Measurements from ENCODE around the gene DUSP6.
"Not testable (repeated sequence)": the region's sequence is repeated elsewhere in the genome, so short reads cannot be mapped to it uniquely, and the experiment has no call there.

Gene DUSP6

DNA sequence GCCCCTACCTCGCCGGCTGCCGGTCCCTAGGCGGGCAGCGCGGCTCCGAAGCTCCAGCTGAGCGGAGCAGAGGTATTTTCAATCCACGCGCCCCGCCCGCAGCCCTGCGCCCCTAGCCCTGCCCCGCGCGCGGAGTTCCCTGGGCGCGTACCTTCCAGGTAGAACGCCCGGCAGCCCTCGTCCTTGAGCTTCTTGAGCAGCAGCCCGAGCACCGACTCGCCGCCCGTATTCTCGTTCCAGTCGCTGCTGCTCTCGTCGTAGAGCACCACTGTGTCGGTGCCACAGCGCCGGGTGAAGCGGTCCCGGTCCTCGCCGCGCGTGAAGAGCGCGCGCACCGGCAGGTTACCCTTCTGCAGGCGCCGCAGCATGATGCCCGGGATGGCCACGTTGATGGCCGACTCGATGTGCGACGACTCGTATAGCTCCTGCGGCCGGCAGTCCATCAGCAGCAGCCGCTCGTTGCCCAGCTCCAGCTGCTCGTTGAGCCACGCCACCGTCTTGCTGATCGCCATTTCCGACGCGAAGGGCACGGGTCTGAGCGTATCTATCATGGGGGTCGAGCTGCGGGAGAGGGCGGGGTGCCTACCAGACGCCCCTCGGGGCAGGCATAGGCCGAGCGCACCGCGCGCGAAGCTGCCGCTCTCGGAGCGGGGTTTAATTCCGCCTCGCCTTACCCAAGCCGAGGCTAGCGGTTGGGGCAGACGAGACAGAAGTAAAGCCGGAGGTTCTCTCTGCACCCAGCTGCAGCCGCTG, 636 bp downstream of the DUSP6 start:
- peak in 1 of 3 experiments; percentile 13 for DNase-seq (ENCODE audit: low read depth in 3 of 3)

DNA sequence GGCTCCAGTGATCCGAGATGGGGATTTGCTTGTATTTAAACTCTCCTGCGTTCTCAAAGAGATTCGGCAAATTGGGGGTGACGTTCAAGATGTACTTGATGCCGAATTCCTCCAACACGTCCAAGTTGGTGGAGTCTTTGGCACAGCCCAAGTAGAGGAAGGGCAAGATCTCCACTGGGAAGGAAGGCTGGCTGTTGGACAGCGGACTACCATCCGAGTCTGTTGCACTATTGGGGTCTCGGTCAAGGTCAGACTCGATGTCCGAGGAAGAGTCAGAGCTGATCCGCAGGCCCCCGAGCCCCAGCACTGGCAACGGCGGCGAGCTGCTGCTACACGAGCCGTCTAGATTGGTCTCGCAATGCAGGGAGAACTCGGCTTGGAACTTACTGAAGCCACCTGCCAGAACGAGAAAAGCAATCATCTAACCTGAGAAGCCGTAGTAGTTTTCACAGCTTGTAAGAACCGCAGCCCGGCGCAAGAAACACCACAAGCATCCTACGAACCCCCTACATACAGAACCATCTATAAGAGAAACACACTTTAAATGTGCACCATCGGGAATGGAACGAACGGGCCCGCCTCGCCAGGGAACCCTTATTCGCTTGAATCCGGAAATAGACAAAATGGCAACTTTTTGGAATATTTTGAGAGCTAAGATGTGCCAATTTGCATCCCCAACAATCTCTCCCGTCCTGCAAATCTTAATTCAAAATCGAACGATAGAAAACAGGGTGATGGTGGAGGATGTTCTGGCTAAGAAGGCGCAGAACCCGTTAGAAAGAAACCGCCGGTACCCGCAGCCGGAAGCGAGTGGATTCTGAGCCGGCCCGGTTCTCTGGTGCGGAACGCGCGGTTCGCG, 1.4 kb downstream of the DUSP6 start:
- no peak for DNase-seq (ENCODE audit: low read depth in 3 of 3)

DNA sequence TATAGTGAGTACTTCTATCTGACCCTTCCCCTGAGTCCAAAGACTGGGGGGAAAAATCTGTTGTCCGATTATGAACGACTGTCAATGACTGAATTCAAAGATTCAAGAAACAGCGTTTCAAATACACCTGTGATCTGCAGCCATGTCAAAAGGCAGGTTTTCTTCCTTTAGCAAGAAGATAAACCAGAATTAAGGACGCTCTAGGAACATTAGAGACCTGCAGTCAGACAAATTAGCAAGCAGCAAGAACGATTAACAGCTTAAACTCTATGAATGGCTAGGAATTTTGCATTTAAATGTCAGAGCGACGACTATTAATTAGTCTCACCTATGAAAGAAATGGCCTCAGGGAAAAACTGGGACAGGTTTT, 2.1 kb downstream of the DUSP6 start:
- DNase-seq (ENCODE audit: low read depth in 3 of 3) = no peak

DNA sequence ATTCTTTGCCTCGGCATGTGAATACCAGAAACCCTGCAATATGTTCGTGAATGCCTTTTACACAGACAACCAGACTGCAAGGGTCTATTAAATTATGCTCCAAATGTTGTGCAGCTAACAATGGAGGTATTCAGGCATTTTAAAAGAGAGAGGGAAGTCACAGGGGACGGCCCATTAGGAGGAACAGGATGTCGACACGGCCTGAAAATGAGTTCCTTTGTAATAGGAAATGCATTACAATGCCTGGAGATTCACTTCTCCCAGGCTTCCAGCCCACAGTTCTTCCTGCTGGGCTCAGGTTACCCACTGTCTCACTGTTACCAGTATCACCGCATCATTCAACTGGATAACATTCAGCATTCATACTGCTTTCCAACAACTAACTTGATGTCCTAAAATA, 2.5 kb downstream of the DUSP6 start:
- no peak for DNase-seq (ENCODE audit: low read depth in 3 of 3)

DNA sequence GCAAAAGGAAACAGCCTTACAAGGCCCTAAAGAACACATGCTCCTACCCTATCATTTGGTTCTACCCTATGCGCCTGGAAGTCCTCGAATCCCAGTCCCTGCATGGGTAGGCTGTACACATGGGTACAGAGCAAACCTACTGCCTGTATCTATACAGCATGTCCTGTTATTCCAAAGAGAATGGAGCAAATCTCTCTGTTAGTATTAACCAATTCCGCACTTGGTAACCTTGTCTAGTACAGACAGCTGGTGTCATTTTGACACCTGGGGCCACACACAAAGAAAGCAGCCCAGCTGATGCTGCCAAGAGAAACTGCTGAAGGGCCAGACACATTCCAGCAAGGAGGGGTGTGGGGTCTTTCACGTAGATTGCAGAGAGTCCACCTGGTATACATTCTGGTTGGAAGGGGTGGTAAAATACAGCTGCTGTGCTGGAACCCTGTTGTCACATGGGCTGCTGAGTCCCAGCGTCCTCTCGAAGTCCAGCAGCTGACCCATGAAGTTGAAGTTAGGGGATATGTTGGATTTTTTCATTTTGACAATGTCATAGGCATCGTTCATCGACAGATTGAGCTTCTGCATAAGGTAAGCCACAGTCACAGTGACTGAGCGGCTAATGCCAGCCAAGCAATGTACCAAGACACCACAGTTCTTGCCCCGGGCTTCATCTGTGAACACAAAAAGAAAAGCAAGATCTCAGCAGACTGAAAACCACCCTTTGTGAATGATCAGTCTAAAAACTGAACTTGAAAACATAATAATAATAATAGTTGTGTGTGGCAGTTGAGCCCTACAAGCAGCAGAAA, 3.2 kb downstream of the DUSP6 start:
- DNase-seq (ENCODE audit: low read depth in 3 of 3) = no peak

DNA sequence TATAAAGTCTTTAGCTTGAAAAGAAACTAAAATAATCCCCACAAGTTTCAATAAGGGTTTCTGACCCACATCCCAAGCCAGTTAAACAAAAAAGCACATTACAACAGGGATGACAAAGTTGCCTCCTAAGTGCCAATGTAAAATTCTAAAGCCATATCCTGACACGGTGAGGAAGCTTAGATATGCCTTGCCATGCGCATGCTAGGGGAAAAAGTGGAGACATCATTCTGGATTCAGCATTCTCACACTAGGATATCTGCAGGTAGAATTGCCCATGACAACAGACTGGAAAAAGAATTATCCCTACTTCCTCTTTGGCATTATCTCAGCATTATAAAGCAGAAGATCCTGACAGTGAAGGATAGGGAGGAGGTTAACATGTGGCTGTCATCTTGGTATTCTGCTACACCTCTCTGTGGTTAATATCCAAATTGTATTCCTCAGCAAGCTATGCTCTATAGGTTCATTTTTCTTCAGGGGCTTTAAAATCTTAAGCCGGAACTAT, 4.9 kb downstream of the DUSP6 start:
- DNase-seq (ENCODE audit: low read depth in 3 of 3) = no peak

DNA sequence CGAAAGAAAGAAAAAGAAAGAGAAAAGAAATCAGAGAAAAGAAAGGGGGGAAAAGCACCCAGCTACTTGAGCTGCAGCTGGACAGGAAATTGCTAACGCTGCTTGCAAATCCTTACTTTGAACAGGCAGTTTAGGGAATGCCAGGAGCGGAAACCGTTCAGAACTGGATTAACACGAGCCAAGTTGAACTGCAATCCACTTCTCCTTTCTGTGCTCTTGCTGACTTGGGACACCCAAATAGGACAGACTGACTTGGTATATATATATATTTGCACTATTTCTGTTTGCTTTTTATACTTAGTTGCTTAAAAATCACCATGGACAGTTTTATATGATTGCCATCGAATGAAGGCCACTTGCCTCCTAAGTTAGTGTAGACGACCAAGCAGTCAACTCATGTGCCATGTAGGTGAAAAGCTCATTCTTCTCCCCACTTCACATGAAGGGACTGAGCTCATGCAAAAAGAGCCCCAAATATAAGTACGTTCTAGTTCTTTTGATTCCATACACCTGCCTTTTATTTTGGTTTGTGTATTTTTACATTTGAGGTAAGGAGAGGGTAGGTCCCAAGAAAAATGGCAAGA, 5.5 kb downstream of the DUSP6 start:
- no peak for DNase-seq (ENCODE audit: low read depth in 3 of 3)

DNA sequence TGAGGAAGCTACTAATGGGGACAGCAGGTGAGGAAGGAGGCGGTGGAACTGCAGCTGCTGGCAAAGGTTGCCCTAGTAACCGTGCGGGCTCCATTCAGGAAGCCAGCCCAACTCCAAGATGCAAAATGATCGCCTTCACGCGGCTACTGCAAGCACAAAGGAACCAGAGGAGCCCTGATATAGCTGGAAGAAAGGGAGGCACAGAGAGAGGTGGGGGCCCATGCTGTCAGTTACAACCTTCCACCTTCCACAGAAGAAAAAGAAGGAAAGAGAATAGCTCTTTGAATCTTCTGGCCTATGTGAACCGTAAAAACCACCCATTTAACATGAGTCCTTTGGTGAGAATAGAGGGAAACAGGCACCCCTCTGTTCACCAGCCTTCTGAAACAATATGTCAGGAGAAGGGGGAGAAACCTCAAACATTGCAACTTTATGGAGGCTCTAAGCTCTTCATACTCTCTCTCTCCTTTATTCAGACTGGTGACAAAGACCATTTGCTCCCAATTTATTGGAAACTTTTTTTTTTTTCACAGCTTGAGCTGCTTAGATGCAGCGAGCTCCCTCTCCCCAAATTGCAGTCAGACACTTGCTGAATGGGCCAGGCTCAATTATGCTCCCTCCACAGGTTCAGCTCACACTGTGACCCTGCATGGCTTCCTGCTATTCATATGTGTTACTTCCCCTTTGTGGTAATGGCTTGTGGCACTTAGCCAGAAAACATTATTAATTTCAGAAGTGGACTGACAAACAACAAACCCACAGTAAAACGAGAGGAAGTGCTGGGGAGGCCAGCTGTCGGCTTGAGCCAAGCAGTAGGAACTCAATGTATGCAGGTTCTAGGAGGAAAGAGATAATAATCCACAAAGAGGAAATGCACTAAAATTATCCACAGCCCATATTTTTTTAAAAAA, 6.2 kb downstream of the DUSP6 start:
- DNase-seq (ENCODE audit: low read depth in 3 of 3) = no peak

DNA sequence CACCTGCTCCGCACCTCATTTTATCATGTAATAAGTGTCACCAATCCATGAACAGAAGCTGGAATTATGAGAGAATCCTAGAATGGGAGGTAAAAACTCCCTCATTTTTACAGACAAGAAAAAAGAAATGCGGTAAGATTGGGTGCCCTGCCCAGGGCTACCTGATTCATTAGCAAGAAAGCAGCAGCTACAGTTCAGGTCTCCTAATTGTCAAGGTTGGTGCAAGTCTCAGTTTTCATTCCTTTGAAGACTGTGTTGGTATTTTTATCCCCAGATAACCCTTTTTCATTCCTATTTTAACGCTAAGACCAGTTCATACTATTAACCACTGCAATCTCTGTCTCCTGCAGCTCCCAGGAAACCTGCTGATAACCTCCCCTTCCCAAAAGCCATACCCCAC, 6.9 kb downstream of the DUSP6 start:
- no peak for DNase-seq (ENCODE audit: low read depth in 3 of 3)

DNA sequence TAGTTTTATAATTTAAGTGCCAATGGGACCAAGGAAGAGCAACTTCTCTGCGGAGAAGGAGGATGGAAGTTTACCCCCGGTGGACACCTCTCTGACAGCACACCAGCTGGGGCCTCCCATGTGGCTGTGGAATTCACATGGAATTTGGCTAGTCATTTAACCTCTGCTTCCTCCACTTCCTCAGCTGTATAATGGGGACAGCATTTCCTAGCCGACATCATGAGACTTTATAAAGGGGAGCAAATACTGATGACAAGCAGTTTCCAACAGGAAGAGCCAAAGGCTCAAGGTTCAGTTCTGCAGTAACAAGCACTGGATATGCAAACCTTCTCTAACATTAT, 7.5 kb downstream of the DUSP6 start:
- DNase-seq (ENCODE audit: low read depth in 3 of 3) = no peak

DNA sequence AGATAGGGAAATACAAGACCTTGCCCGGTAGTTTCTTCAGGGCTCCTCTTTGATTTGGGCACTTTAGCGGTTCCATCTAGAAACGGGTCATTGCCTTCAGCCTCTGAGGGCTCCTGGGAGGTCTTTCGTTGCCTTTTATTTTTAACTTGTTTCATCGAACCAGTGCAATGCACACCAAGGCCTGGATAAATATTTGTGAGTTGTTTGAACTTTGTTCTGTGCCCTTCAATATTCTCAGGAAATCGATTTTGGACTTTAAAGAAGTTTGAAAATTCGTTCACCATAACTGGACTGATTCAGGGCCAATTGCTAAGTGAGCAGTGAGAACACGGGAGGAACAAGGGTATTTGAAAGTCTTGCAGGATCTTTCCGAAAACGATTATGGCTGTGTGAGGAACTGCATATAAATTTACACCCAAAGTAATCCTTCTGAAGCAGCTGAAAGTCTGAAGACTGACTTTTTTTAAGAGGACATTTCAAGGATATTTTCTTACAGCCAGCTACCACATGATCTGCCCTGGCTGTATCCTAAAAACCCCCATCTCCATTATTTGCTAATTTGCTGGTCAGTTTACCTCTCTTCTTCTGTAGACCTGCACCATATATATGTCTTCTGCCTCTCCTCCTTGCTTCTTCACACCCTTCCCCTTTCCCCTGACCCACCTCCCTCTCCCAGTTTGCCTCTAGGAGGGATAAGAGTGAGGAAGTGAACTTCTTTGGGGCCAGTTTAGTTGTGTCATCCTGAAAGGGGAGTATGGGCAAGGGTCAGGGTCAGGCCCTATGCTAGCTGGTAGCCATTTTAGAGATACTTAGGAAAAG, 8.0 kb downstream of the DUSP6 start:
- no peak for DNase-seq (ENCODE audit: low read depth in 3 of 3)

DNA sequence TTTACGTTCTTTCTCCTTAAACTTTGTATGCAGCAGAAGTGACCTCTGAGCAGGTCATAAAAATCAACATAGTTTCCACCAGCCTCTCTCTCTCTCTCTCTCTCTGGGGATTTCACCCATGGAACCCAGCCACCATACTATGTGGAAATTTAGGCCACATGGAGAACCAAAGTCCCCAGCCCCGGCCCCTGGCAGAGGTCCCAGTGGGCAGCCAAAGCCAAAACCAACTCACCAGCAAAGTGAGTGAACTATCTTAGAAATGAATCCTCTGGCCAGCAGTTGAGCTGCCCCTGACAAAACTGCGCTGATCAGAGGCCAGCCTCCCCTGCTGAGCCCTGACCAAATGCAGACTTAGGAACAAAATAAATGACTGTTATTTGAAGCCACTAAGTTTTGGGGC, 9.2 kb downstream of the DUSP6 start:
- no peak for DNase-seq (ENCODE audit: low read depth in 3 of 3)

DNA sequence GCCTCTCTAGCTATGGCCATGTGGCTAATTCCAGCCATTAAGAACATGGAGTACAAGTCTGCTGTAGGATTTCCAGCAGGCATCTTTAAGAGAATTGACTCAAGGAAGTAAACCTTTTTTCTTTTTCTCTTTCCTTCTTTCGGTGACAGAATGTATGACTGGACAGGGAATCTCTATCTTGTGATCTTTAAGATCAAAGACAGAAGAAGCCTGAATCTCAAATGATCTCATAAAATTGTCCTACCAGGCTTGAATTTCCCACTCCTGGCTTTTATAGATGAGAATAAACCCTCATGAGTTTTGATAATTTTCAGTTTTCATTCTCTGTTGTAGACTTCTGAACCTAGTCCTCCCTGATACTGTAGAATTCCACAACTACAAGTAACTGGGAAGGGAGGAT, 11.4 kb downstream of the DUSP6 start:
- DNase-seq (ENCODE audit: low read depth in 3 of 3) = no peak

DNA sequence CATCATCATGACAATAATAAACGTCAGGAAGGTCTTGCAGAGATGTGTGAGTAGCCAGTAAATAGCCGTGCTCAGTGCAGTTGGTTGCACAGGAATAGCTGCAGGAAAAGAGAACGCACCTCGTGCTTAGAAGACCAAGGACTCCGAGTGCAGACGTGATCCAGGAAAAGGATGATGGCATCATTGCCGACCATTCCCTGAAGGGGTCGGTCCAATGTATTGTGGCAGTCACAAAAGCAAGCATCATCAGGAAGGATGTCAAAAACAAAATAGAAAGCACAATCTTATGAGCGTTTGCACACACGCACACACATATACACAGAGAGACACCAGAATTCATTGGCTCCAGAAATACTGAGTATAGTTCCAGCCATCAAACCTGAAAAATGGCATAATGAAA, 12.8 kb downstream of the DUSP6 start:
- no peak for DNase-seq (ENCODE audit: low read depth in 3 of 3)

DNA sequence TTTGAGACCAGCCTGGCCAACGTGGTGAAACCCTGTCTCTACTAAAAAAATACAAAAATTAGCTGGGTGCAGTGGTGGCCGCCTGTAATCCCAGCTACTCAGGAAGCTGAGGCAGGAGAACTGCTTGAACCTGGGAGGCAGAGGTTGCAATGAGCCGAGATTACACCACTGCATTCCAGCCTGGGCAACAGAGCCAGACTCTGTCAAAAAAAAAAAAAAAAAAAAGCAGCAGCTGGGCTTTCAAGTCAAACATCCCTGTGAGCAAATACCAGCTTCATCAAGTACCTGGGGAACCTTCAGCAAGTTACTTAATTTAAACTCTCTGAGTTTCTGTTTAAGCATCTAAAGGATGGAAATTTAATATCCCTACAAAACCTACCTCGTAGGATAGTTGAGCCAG, 15.2 kb downstream of the DUSP6 start:
- not testable (repeated sequence) for DNase-seq (ENCODE audit: low read depth in 3 of 3)

DNA sequence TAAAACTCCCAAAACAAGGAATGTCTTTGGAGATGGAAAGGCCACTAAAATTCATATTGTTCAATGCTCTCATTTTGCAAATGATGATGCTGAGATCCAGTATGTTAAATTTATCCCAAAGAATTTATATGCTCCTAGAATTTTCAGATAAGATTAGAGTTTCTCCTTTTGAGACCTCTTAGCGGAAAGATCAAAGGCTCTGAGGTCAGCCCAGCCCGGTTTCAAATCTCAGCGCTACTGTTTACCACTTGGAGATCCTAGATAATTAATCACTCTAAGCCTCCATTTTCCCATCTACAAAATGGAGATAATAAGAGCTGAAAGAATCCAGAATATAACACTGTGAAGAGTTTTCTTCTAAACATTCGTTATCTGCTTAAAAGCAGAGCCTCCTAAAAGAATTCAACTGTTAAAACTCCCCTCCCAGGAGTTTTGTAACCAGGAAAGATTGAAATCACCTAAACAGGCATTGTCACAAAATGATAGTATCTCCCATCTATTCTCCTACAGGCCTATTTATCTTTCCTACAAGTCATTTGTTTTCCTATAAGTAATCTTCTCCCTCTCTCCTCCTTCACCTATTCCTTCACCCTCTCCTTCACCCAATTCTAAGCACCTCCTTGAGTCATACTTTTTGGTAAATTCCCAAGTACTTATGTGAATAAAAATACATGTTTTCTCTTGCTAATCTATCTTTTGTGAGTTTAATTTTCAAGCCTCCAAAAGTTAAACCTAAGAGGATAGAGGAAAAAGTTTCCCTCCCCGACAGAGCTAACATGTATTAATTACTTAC, 16.7 kb downstream of the DUSP6 start:
- DNase-seq (ENCODE audit: low read depth in 3 of 3) = no peak

DNA sequence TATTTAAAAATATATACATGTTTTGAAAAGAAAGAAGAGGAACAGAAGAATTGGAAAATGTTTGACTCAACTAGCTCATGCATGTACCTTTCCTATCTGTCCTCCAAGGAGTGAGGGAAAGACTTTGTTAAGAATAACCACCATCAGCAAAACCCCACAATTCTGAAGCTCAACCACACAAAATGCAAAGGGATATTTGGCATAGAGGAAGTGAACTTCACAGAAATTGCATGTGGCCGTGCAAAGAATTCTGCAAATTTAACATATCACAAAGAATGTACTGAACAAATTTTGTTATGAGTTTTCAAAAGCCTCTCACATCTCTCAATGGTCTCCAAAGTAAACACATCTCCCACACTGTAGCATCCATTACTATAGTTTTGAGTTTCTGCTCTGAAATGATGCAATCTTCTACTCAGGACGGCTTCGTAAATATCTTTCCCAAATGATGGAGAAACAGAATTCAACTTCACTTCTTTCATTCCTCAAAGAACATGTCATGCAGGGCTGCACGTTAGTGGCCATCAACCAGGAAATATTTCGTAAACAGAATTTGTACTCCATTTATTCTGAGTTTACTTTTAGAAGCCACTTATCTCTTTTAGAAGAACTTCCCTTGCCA, 17.6 kb downstream of the DUSP6 start:
- no peak for DNase-seq (ENCODE audit: low read depth in 3 of 3)

DNA sequence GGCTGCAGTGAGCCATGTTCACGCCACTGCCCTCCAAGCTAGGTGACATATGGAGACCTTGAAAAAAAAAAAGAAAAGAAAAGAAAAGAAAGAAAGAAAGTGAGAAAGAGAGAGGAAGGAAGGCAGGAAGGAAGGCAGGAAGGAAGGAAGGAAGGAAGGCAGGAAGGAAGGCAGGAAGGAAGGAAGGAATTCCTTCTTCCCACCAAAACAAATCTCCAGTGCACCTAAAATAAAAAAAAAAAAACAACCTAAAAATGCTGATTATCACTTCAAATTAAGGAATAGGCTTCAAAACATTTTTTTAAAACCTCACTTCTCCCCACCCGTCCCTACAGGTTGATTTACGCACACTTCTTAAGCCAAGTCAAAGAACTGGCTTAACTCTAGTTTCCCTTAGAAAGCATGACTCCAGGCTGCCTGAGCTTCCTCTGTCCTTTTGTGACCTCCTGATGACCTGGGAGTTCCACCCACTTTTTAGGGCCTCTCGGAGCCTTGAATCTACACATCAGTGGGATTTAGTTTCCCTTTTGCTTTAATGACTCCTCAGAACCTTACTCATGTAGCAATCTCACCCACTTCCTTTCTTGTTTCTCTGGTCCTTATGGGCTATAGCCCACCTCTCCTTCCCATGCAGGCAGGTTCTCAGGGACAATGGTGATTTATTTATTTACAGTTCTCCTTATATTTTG, 18.6 kb downstream of the DUSP6 start:
- no peak for DNase-seq (ENCODE audit: low read depth in 3 of 3)

All from stimulated activated CD4-positive, alpha-beta T cell treated with anti-CD3 and anti-CD28 coated beads, TNF-alpha, amount 100 ng/mL, for 4 hours (primary cell).